ENCODE data around the gene AGL. TPM values are rescaled to one million over a fixed set of nuclear protein-coding genes. Genes with fewer than 3 reads are reported as not detected.
"Not testable (repeated sequence)": the region's sequence is repeated elsewhere in the genome, so short reads cannot be mapped to it uniquely, and the experiment has no call there.

AGL gene
- total and polyA plus RNA-seq, 9 donors, result 101 to 280 (median 194) TPM

DNA sequence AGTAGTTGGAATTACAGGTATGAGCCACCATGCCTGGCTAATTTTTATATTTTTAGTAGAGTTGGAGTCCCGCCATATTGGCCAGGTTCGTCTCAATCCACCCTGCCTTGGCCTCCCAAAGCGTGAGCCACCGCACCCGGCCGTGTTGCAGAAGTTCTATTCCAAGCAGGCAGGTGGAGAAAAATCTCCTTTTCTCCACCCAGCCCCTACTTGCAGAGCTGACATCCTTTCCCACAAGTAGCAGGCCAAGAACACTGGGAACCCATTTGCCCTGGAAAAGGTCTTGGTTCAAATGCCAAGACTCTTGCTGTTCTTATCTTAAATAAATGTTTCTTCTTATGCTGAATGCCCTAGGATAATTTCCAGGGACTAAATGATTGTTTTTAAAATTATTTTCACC, 17.5 kb downstream of the AGL start:
- H3K36me3 ChIP-seq (ENCODE audit: control insufficient read depth, insufficient read depth, low read length), result peaks cover 18% of the 10 kb centered on the region
- no peak for DNase-seq
- H3K9me3 ChIP-seq (replicated peaks; ENCODE audit: control insufficient read depth, low read depth, low read length), result no peaks in the 10 kb centered on the region
- 90% methylated on average over 4 of the region's 6 CpGs for WGBS (ENCODE audit: insufficient coverage)
- no peak overlapping the region for H3K4me3 ChIP-seq (ENCODE audit: low read length)
- H3K27ac ChIP-seq (ENCODE audit: low read length), result no peak overlapping the region
- no peaks in the 10 kb centered on the region for H3K27me3 ChIP-seq (ENCODE audit: control insufficient read depth, insufficient read depth, low read length)
- H3K4me1 ChIP-seq (ENCODE audit: control insufficient read depth, insufficient read depth, low read length), result no peaks in the 10 kb centered on the region

GRCh38 chr1:99869304-99869703, 19.1 kb downstream of the AGL start:
- Histone ChIP-seq H3K27ac (ENCODE audit: low read length) (no peak overlapping the region), H3K36me3 (ENCODE audit: control insufficient read depth, insufficient read depth, low read length) (peaks cover 10% of the 10 kb centered on the region)

DNA sequence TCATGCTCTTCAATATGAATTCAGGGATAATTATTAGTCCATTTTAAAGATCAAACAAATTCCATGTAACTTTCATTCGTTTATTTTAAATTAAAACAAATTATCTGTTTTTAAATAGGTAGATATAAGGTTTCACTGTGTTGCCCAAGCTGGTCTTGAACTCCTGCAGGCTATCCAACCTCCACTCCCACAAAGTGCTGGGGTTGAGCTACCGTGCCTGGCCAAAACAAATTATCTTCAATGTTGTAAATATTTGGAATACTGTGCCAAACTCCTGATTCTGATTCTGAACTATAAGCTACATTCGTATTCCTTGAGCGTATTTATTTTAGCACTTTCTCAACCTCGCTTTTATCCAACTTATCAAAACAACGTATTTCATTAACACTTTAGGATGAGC, 19.6 kb downstream of the AGL start:
- Histone ChIP-seq H3K4me1 (ENCODE audit: control insufficient read depth, insufficient read depth, low read length) (no peaks in the 10 kb centered on the region), H3K27ac (ENCODE audit: low read length) (no peak overlapping the region), H3K4me3 (ENCODE audit: low read length) (no peak overlapping the region), H3K36me3 (ENCODE audit: control insufficient read depth, insufficient read depth, low read length) (peaks cover 10% of the 10 kb centered on the region), H3K27me3 (ENCODE audit: control insufficient read depth, insufficient read depth, low read length) (no peaks in the 10 kb centered on the region), H3K9me3 (replicated peaks; ENCODE audit: control insufficient read depth, low read depth, low read length) (no peaks in the 10 kb centered on the region)
- no peak for DNase-seq
- WGBS (ENCODE audit: insufficient coverage), result no CpG with 5 or more reads among the region's 6 CpGs

More at GRCh38 chr1:99869304-99869703, 19.1 kb downstream of the AGL start:
- H3K9me3 ChIP-seq (replicated peaks; ENCODE audit: control insufficient read depth, low read depth, low read length), result no peaks in the 10 kb centered on the region
- no peak for DNase-seq
- no peaks in the 10 kb centered on the region for H3K27me3 ChIP-seq (ENCODE audit: control insufficient read depth, insufficient read depth, low read length)
- no peaks in the 10 kb centered on the region for H3K4me1 ChIP-seq (ENCODE audit: control insufficient read depth, insufficient read depth, low read length)
- no peak overlapping the region for H3K4me3 ChIP-seq (ENCODE audit: low read length)

DNA sequence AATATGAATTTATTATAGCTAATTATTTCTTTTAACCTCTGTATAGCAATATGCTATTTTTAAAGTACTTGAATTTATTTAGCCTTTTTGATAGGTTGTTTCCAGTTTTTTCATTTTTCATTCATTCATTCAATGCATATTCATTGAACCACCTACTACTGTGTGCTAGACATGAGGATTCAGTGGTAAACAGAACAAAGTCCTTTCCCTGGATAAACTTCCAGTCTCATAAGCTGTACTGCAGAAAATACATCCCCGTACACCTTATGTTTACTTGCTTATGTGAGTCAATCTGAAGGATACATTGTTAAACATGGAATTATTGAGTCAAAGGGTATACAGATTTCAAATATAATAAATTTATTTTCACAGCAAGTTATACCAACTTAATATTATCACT, 21.9 kb downstream of the AGL start:
- H3K27ac ChIP-seq (ENCODE audit: low read length), result no peak overlapping the region
- H3K36me3 ChIP-seq (ENCODE audit: control insufficient read depth, insufficient read depth, low read length), result peaks cover 5% of the 10 kb centered on the region

GRCh38 chr1:99877568-99877967, 27.4 kb downstream of the AGL start:
- Histone ChIP-seq H3K36me3 (ENCODE audit: control insufficient read depth, insufficient read depth, low read length) (peaks cover 9% of the 10 kb centered on the region), H3K4me3 (ENCODE audit: low read length) (no peak overlapping the region), H3K27me3 (ENCODE audit: control insufficient read depth, insufficient read depth, low read length) (no peaks in the 10 kb centered on the region), H3K27ac (ENCODE audit: low read length) (no peak overlapping the region), H3K9me3 (replicated peaks; ENCODE audit: control insufficient read depth, low read depth, low read length) (no peaks in the 10 kb centered on the region), H3K4me1 (ENCODE audit: control insufficient read depth, insufficient read depth, low read length) (no peaks in the 10 kb centered on the region)
- 100% methylated on average over 1 of the region's 3 CpGs for WGBS (ENCODE audit: insufficient coverage)
- no peak for DNase-seq

More for the DNA sequence above, 21.9 kb downstream of the AGL start:
- Histone ChIP-seq H3K9me3 (replicated peaks; ENCODE audit: control insufficient read depth, low read depth, low read length) (no peaks in the 10 kb centered on the region), H3K27me3 (ENCODE audit: control insufficient read depth, insufficient read depth, low read length) (no peaks in the 10 kb centered on the region), H3K4me3 (ENCODE audit: low read length) (no peak overlapping the region), H3K4me1 (ENCODE audit: control insufficient read depth, insufficient read depth, low read length) (no peaks in the 10 kb centered on the region)
- no CpG with 5 or more reads among the region's 1 CpG for WGBS (ENCODE audit: insufficient coverage)
- DNase-seq, result no peak

- H3K27me3 ChIP-seq (ENCODE audit: control insufficient read depth, insufficient read depth, low read length), result no peaks in the 10 kb centered on the region
- H3K4me3 ChIP-seq (ENCODE audit: low read length), result no peak overlapping the region
- WGBS (ENCODE audit: insufficient coverage), result 67% methylated on average over 1 of the region's 1 CpG
- no peak for DNase-seq
- no peaks in the 10 kb centered on the region for H3K9me3 ChIP-seq (replicated peaks; ENCODE audit: control insufficient read depth, low read depth, low read length)
- peaks cover 22% of the 10 kb centered on the region for H3K36me3 ChIP-seq (ENCODE audit: control insufficient read depth, insufficient read depth, low read length)
- H3K4me1 ChIP-seq (ENCODE audit: control insufficient read depth, insufficient read depth, low read length), result no peaks in the 10 kb centered on the region
- H3K27ac ChIP-seq (ENCODE audit: low read length), result no peak overlapping the region
These were observed 36.0 kb downstream of the AGL start for GRCh38 chr1:99886179-99886578.

DNA sequence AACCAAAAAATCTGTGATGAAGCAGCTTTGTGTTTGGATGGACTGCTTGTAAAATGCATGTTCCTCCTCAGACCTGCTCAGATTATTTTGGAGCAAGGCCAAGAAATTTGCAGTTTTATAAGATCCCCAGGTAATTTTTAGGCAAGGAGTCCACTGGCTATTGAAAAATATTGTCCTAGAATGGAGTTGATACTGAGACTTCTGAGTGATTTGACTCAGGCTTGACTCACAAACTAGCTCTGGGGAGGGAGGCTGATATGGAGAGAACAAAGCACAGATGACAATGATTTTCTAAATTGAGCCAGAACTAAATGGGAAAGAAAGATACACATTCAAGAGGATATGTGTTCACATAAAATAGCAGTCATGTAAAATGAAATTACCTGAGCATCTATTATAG, 36.7 kb downstream of the AGL start:
- H3K36me3 ChIP-seq (ENCODE audit: control insufficient read depth, insufficient read depth, low read length), result peaks cover 17% of the 10 kb centered on the region
- no peak overlapping the region for H3K27ac ChIP-seq (ENCODE audit: low read length)
- no peaks in the 10 kb centered on the region for H3K4me1 ChIP-seq (ENCODE audit: control insufficient read depth, insufficient read depth, low read length)
- no peak for DNase-seq
- H3K4me3 ChIP-seq (ENCODE audit: low read length), result no peak overlapping the region
- H3K27me3 ChIP-seq (ENCODE audit: control insufficient read depth, insufficient read depth, low read length), result no peaks in the 10 kb centered on the region
- no peaks in the 10 kb centered on the region for H3K9me3 ChIP-seq (replicated peaks; ENCODE audit: control insufficient read depth, low read depth, low read length)

- no peaks in the 10 kb centered on the region for H3K27me3 ChIP-seq (ENCODE audit: control insufficient read depth, insufficient read depth, low read length)
- no CpG with 5 or more reads among the region's 2 CpGs for WGBS (ENCODE audit: insufficient coverage)
- no peaks in the 10 kb centered on the region for H3K9me3 ChIP-seq (replicated peaks; ENCODE audit: control insufficient read depth, low read depth, low read length)
- H3K4me3 ChIP-seq (ENCODE audit: low read length), result no peak overlapping the region
- peaks cover 14% of the 10 kb centered on the region for H3K36me3 ChIP-seq (ENCODE audit: control insufficient read depth, insufficient read depth, low read length)
- no peaks in the 10 kb centered on the region for H3K4me1 ChIP-seq (ENCODE audit: control insufficient read depth, insufficient read depth, low read length)
- DNase-seq, result no peak
- H3K27ac ChIP-seq (ENCODE audit: low read length), result no peak overlapping the region
These were observed 37.7 kb downstream of the AGL start for GRCh38 chr1:99887890-99888289.

- no peak for DNase-seq
- Histone ChIP-seq H3K4me1 (ENCODE audit: control insufficient read depth, insufficient read depth, low read length) (no peaks in the 10 kb centered on the region), H3K27ac (ENCODE audit: low read length) (no peak overlapping the region), H3K27me3 (ENCODE audit: control insufficient read depth, insufficient read depth, low read length) (no peaks in the 10 kb centered on the region), H3K9me3 (replicated peaks; ENCODE audit: control insufficient read depth, low read depth, low read length) (no peaks in the 10 kb centered on the region), H3K4me3 (ENCODE audit: low read length) (no peak overlapping the region), H3K36me3 (ENCODE audit: control insufficient read depth, insufficient read depth, low read length) (peaks cover 11% of the 10 kb centered on the region)
- no CpG with 5 or more reads among the region's 1 CpG for WGBS (ENCODE audit: insufficient coverage)
These were observed 41.8 kb downstream of the AGL start for GRCh38 chr1:99891997-99892396.

GRCh38 chr1:99903278-99903677, 53.1 kb downstream of the AGL start:
- 40% methylated on average over 1 of the region's 4 CpGs for WGBS (ENCODE audit: insufficient coverage)
- not testable (repeated sequence) for H3K27me3 ChIP-seq (ENCODE audit: control insufficient read depth, insufficient read depth, low read length); H3K4me3 ChIP-seq (ENCODE audit: low read length); H3K27ac ChIP-seq (ENCODE audit: low read length); DNase-seq; H3K4me1 ChIP-seq (ENCODE audit: control insufficient read depth, insufficient read depth, low read length); H3K9me3 ChIP-seq (replicated peaks; ENCODE audit: control insufficient read depth, low read depth, low read length)
- H3K36me3 ChIP-seq (ENCODE audit: control insufficient read depth, insufficient read depth, low read length), result peaks cover 29% of the 10 kb centered on the region

DNA sequence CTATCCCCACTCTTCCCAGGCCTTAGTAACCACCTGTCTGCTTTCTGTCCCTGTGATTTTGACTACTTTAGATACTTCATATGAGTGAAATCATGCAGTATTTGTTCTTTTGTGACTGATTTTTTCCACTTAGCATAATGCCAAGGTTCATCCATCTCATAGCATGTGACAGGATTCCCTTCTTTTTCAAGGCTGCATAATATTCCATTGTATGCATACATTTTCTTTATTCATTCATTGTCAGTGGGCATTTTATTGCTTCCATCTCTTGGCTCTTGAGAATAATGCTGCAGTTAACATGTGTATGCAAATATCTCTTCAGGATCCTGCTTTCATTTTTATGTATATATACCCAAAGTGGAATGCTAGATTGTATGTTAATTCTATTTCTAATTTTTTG, 56.4 kb downstream of the AGL start:
- no peak overlapping the region for H3K27ac ChIP-seq (ENCODE audit: low read length)
- H3K9me3 ChIP-seq (replicated peaks; ENCODE audit: control insufficient read depth, low read depth, low read length), result no peaks in the 10 kb centered on the region
- H3K27me3 ChIP-seq (ENCODE audit: control insufficient read depth, insufficient read depth, low read length), result no peaks in the 10 kb centered on the region
- no peak for DNase-seq
- peaks cover 27% of the 10 kb centered on the region for H3K36me3 ChIP-seq (ENCODE audit: control insufficient read depth, insufficient read depth, low read length)
- H3K4me1 ChIP-seq (ENCODE audit: control insufficient read depth, insufficient read depth, low read length), result no peaks in the 10 kb centered on the region
- no peak overlapping the region for H3K4me3 ChIP-seq (ENCODE audit: low read length)
